SK-N-SH (cell line): ENCODE results near the gene SORL1.

Experiments used
- CHD2 ChIP-seq: fragments of 150-350 bp; IDR thresholded peaks from 2 replicates; pipeline ENCODE4 v1.6.1; 2018; ENCODE audit warnings: low read length; ENCODE audit not compliant: partially characterized antibody
- CTCF ChIP-seq: fragments of 200-600 bp; sonication (generic); IDR thresholded peaks from 2 replicates; pipeline ENCODE4 v1.6.1; 2017; ENCODE audit warnings: antibody characterized with exemption, mild to moderate bottlenecking, moderate library complexity
- ELF1 ChIP-seq: IDR thresholded peaks from 2 replicates; pipeline ENCODE4 v1.4.0; 2012
- EZH2phosphoT487 ChIP-seq: fragments of 200-600 bp; sonication (generic); IDR thresholded peaks from 2 replicates; pipeline ENCODE4 v1.6.1; 2017; ENCODE audit warnings: low read depth, mixed run types, mild to moderate bottlenecking, antibody characterized with exemption, moderate library complexity, borderline replicate concordance
- FOXJ3 ChIP-seq: sonication (generic); formaldehyde crosslinking; IDR thresholded peaks from 2 replicates; pipeline ENCODE4 v1.5.1; 2020; ENCODE audit warnings: mild to moderate bottlenecking, missing genetic modification reagents
- JUND ChIP-seq: IDR thresholded peaks from 2 replicates; pipeline ENCODE4 v1.4.0; 2012
- MXI1 ChIP-seq: IDR thresholded peaks from 2 replicates; pipeline ENCODE4 v1.6.1; 2012; ENCODE audit warnings: mild to moderate bottlenecking, low read depth, low read length, improper control_type of control experiment
- POLR2AphosphoS5 ChIP-seq: IDR thresholded peaks from 2 replicates; pipeline ENCODE4 v1.6.1; 2012; ENCODE audit warnings: low read depth, low read length
- REST ChIP-seq: IDR thresholded peaks from 2 replicates; pipeline ENCODE4 v1.6.1; 2012; ENCODE audit warnings: mild to moderate bottlenecking, low read depth, low read length, moderate library complexity
- YY1 ChIP-seq: IDR thresholded peaks from 2 replicates; pipeline ENCODE4 v1.4.0; 2012; ENCODE audit warnings: low read depth, mild to moderate bottlenecking
- ZBTB33 ChIP-seq: IDR thresholded peaks from 2 replicates; pipeline ENCODE4 v1.4.0; 2012; ENCODE audit warnings: low read depth, borderline replicate concordance
- TF ChIP-seq, protein P1 (sequence below): IDR thresholded peaks from 2 replicates; pipeline ENCODE4; 2012

DNA sequence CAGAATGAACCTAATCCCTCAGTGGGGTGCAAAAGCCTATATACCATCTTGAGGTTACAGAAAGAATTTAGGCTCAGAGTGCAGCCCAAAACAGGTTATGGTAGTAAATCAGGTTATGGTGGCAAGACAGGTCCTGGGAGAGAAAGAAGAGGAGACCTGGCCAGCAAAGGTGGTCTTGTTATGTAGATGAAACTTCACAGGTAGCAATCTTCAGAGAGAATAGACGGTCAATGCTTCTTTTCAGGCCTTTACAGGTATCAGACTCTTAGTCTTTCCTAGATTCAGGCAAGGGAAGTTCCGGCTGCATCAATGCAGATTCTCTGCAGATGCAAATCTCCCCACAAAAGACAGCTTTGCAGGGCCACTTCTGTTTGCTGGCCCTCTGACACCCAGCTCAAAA, 45.8 kb upstream of the SORL1 start:
- TF ChIP-seq POLR2AphosphoS5 = no peak
- TF ChIP-seq ELF1 = no peak
- no peak for TF ChIP-seq YY1
- TF ChIP-seq CTCF = no peak
- TF ChIP-seq FOXJ3 = no peak
- TF ChIP-seq, protein P1, sequence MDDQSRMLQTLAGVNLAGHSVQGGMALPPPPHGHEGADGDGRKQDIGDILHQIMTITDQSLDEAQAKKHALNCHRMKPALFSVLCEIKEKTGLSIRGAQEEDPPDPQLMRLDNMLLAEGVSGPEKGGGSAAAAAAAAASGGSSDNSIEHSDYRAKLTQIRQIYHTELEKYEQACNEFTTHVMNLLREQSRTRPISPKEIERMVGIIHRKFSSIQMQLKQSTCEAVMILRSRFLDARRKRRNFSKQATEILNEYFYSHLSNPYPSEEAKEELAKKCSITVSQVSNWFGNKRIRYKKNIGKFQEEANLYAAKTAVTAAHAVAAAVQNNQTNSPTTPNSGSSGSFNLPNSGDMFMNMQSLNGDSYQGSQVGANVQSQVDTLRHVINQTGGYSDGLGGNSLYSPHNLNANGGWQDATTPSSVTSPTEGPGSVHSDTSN = no peak
- TF ChIP-seq REST = no peak
- TF ChIP-seq ZBTB33 = no peak
- TF ChIP-seq JUND = no peak
- TF ChIP-seq CHD2 = no peak
- TF ChIP-seq EZH2phosphoT487 = no peak
- no peak for TF ChIP-seq MXI1
